HepG2 (cell line): ENCODE data around the gene DST. TPM values are rescaled to one million over a fixed set of nuclear protein-coding genes. Genes with fewer than 3 reads are reported as not detected.
A peak's percentile ranks its signal among the peaks of the same experiment; 100 is the strongest.

Experiments
- AKAP8 ChIP-seq: sonication (generic); formaldehyde crosslinking; IDR thresholded peaks from 2 replicates; pipeline ENCODE4 v1.5.1; 2020; ENCODE audit warnings: mild to moderate bottlenecking, missing genetic modification reagents
- ARID2 ChIP-seq: sonication (generic); formaldehyde crosslinking; IDR thresholded peaks from 2 replicates; pipeline ENCODE4 v1.8.1; 2022; ENCODE audit warnings: mild to moderate bottlenecking, missing genetic modification reagents, borderline replicate concordance
- BCL6 ChIP-seq: IDR thresholded peaks from 2 replicates; pipeline ENCODE4 v1.6.1; 2016; ENCODE audit warnings: missing genetic modification reagents, missing compliant biosample characterization
- GTF2F1 ChIP-seq: fragments of 150-350 bp; IDR thresholded peaks from 2 replicates; pipeline ENCODE4 v1.6.1; 2014; ENCODE audit warnings: low read length
- HNF4A ChIP-seq: sonication (generic); formaldehyde crosslinking; IDR thresholded peaks from 2 replicates; pipeline ENCODE4 v1.4.0; 2020; ENCODE audit warnings: missing genetic modification reagents
- HOXA9 ChIP-seq: sonication (generic); formaldehyde crosslinking; IDR thresholded peaks from 2 replicates; pipeline ENCODE4 v1.8.1; 2022; ENCODE audit warnings: missing genetic modification reagents, mild to moderate bottlenecking, moderate library complexity, borderline replicate concordance
- ISL2 ChIP-seq: sonication (generic); formaldehyde crosslinking; IDR thresholded peaks from 2 replicates; pipeline ENCODE4 v1.5.0; 2020; ENCODE audit warnings: missing genetic modification reagents
- KDM4B ChIP-seq: sonication (generic); formaldehyde crosslinking; IDR thresholded peaks from 2 replicates; pipeline ENCODE4 v1.4.0; 2020; ENCODE audit warnings: missing genetic modification reagents
- NCOR1 ChIP-seq: fragments of 200-600 bp; sonication (generic); IDR thresholded peaks from 2 replicates; pipeline ENCODE4 v1.7.0; 2017; ENCODE audit warnings: antibody characterized with exemption, low read length, borderline replicate concordance
- NFIC ChIP-seq: IDR thresholded peaks from 2 replicates; pipeline ENCODE4 v1.6.1; 2012; ENCODE audit warnings: mild to moderate bottlenecking, low read length, inconsistent platforms
- SIX4 ChIP-seq: sonication (generic); formaldehyde crosslinking; IDR thresholded peaks from 2 replicates; pipeline ENCODE4 v1.4.0; 2020; ENCODE audit warnings: missing genetic modification reagents
- SNAI1 ChIP-seq: sonication (generic); formaldehyde crosslinking; IDR thresholded peaks from 2 replicates; pipeline ENCODE4 v1.5.0; 2020; ENCODE audit warnings: mild to moderate bottlenecking, missing genetic modification reagents, borderline replicate concordance
- SOX5 ChIP-seq: IDR thresholded peaks from 2 replicates; pipeline ENCODE4 v1.6.1; 2016; ENCODE audit warnings: borderline replicate concordance
- SOX6 ChIP-seq, 2 experiments: fragments of 450-650 bp in 1 of 2; sonication (generic) in 1 of 2; formaldehyde crosslinking in 1 of 2; IDR thresholded peaks; 2 replicates each; pipeline versions ENCODE4 v1.4.0 to v1.6.1; 2017 to 2020; ENCODE audit warnings: antibody characterized with exemption in 1 of 2, mild to moderate bottlenecking in 1 of 2, missing genetic modification reagents in 1 of 2
- TBX2 ChIP-seq: sonication (generic); formaldehyde crosslinking; IDR thresholded peaks from 2 replicates; pipeline ENCODE4 v1.5.0; 2020; ENCODE audit warnings: missing genetic modification reagents, mild to moderate bottlenecking, borderline replicate concordance
- THAP11 ChIP-seq: IDR thresholded peaks from 2 replicates; pipeline ENCODE4 v1.6.1; 2016; ENCODE audit warnings: missing biosample characterization, missing genetic modification reagents
- ZNF652 ChIP-seq: IDR thresholded peaks from 2 replicates; pipeline ENCODE4 v1.6.1; 2016; ENCODE audit warnings: low read depth, borderline replicate concordance
- ZNF703 ChIP-seq: sonication (generic); formaldehyde crosslinking; IDR thresholded peaks from 2 replicates; pipeline ENCODE4 v1.5.1; 2020; ENCODE audit warnings: missing genetic modification reagents, mild to moderate bottlenecking, moderate library complexity, borderline replicate concordance
- polyA plus RNA-seq, 8 experiments: library from polyadenylated mRNA; depleted of rRNA in 3 of 8; stranded (reverse) in 7 of 8; unstranded in 1 of 8; fragments of >200 nt; fragmentation: Illumina TruSeq in 4 of 8; extraction: Trizol in 4 of 8; gene quantifications; 2 replicates each; pipeline versions ENCODE4 v1.2.1 to v1.2.3, GENCODE V29; 2011 to 2016; ENCODE audit warnings: low read depth in 4 of 8, missing spikeins in 1 of 8, mixed read lengths in 1 of 8; ENCODE audit not compliant: insufficient read depth in 1 of 8
- total RNA-seq, 5 experiments: library from RNA; depleted of rRNA; stranded (reverse); fragments of >200 nt; fragmentation: Illumina TruSeq; extraction: Trizol; gene quantifications; 2 replicates each; pipeline ENCODE4 v1.2.3, GENCODE V29; 2016; ENCODE audit warnings: low read depth in 1 of 5
- TF ChIP-seq, protein P1 (sequence below): sonication (generic); formaldehyde crosslinking; IDR thresholded peaks from 2 replicates; pipeline ENCODE4 v1.8.0; 2022; ENCODE audit warnings: mild to moderate bottlenecking, missing genetic modification reagents, borderline replicate concordance
- TF ChIP-seq, protein P2 (sequence below): sonication (generic); formaldehyde crosslinking; conservative IDR thresholded peaks from 2 replicates; pipeline ENCODE4 v1.4.0; 2020; ENCODE audit warnings: missing genetic modification reagents
- TF ChIP-seq, protein P3 (sequence below), 2 experiments: sonication (generic) in 1 of 2; formaldehyde crosslinking in 1 of 2; IDR thresholded peaks; 2 replicates each; pipeline versions ENCODE4 v1.4.0 to v1.6.1; 2016 to 2020; ENCODE audit warnings: borderline replicate concordance in 1 of 2, low read depth in 1 of 2, mild to moderate bottlenecking in 1 of 2, missing genetic modification reagents in 1 of 2
- TF ChIP-seq, protein P4 (sequence below): sonication (generic); formaldehyde crosslinking; IDR thresholded peaks from 2 replicates; pipeline ENCODE4 v1.4.0; 2020; ENCODE audit warnings: mild to moderate bottlenecking, low read depth, missing genetic modification reagents

Gene DST
- total and polyA plus RNA-seq, 2 of the 13 experiments (the other 11 are each of a cell fraction or from before 2014, with no cell fraction given), result 64.4 to 89.0 TPM

DNA sequence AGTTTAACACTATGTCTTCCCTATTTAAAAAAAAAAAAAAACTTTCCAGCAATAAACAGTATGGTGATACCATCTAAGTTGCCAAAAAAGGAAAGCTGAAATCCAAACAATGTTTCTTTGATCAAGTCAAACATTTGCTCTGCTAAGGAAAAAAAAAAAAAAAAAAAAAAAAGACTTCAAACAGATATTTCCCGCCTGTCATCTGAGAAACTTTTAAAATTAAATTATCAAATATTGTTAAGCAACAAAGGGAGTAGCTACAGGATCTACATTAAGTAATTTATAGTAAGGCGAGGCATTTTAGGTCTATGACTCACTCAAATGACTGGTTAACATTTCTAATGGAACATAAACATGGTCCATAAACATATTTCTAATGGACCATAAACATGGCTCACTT is 121.2 kb downstream of the DST start (continued):
- TF ChIP-seq, protein P1, sequence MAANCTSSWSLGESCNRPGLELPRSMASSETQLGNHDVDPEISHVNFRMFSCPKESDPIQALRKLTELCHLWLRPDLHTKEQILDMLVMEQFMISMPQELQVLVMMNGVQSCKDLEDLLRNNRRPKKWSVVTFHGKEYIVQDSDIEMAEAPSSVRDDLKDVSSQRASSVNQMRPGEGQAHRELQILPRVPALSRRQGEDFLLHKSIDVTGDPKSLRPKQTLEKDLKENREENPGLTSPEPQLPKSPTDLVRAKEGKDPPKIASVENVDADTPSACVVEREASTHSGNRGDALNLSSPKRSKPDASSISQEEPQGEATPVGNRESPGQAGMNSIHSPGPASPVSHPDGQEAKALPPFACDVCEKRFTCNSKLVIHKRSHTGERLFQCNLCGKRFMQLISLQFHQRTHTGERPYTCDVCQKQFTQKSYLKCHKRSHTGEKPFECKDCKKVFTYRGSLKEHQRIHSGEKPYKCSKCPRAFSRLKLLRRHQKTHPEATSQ, result no peak
- TF ChIP-seq, protein P2, sequence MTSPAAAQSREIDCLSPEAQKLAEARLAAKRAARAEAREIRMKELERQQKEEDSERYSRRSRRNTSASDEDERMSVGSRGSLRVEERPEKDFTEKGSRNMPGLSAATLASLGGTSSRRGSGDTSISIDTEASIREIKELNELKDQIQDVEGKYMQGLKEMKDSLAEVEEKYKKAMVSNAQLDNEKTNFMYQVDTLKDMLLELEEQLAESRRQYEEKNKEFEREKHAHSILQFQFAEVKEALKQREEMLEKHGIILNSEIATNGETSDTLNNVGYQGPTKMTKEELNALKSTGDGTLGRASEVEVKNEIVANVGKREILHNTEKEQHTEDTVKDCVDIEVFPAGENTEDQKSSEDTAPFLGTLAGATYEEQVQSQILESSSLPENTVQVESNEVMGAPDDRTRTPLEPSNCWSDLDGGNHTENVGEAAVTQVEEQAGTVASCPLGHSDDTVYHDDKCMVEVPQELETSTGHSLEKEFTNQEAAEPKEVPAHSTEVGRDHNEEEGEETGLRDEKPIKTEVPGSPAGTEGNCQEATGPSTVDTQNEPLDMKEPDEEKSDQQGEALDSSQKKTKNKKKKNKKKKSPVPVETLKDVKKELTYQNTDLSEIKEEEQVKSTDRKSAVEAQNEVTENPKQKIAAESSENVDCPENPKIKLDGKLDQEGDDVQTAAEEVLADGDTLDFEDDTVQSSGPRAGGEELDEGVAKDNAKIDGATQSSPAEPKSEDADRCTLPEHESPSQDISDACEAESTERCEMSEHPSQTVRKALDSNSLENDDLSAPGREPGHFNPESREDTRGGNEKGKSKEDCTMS (CRISPR knock-in tag), result no peak
- TF ChIP-seq HOXA9 (CRISPR knock-in tag) (no peak), SOX6 (IDR thresholded peaks at IDR 0.05) (no peak), SOX6 (CRISPR knock-in tag; IDR thresholded peaks at IDR 0.05) (peak; percentile 16; the same call in 1 of the 2 replicates), SOX5 (CRISPR knock-in tag) (peak; percentile 49; the same call in 1 of the 2 replicates), THAP11 (CRISPR knock-in tag) (no peak), TBX2 (CRISPR knock-in tag) (no peak), AKAP8 (CRISPR knock-in tag) (no peak), NCOR1 (peak; percentile 78; the same call in 1 of the 2 replicates), ARID2 (CRISPR knock-in tag) (no peak), KDM4B (CRISPR knock-in tag) (no peak), NFIC (peak; percentile 57; the same call in 1 of the 2 replicates), BCL6 (CRISPR knock-in tag) (peak; percentile 85), SIX4 (CRISPR knock-in tag) (peak; percentile 48; the same call in 1 of the 2 replicates), ZNF703 (CRISPR knock-in tag) (no peak), SNAI1 (no peak), ZNF652 (CRISPR knock-in tag) (0 out of 2 replicates have a peak, but pooled peaks have one; percentile 47), GTF2F1 (no peak), ISL2 (peak; percentile 87), HNF4A (CRISPR knock-in tag) (no peak)
- TF ChIP-seq, protein P3, sequence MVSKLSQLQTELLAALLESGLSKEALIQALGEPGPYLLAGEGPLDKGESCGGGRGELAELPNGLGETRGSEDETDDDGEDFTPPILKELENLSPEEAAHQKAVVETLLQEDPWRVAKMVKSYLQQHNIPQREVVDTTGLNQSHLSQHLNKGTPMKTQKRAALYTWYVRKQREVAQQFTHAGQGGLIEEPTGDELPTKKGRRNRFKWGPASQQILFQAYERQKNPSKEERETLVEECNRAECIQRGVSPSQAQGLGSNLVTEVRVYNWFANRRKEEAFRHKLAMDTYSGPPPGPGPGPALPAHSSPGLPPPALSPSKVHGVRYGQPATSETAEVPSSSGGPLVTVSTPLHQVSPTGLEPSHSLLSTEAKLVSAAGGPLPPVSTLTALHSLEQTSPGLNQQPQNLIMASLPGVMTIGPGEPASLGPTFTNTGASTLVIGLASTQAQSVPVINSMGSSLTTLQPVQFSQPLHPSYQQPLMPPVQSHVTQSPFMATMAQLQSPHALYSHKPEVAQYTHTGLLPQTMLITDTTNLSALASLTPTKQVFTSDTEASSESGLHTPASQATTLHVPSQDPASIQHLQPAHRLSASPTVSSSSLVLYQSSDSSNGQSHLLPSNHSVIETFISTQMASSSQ (IDR thresholded peaks at IDR 0.05; ENCODE audit: low read depth), result peak; percentile 55; the same call in 1 of the 2 replicates
- TF ChIP-seq, protein P3 (CRISPR knock-in tag; IDR thresholded peaks at IDR 0.05; ENCODE audit: borderline replicate concordance), result no peak
- TF ChIP-seq, protein P4, sequence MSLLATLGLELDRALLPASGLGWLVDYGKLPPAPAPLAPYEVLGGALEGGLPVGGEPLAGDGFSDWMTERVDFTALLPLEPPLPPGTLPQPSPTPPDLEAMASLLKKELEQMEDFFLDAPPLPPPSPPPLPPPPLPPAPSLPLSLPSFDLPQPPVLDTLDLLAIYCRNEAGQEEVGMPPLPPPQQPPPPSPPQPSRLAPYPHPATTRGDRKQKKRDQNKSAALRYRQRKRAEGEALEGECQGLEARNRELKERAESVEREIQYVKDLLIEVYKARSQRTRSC (CRISPR knock-in tag), result no peak
